ENCODE measurements around the gene RRP7A.
"Not testable (repeated sequence)": the region's sequence is repeated elsewhere in the genome, so short reads cannot be mapped to it uniquely, and the experiment has no call there.

Gene RRP7A

DNA sequence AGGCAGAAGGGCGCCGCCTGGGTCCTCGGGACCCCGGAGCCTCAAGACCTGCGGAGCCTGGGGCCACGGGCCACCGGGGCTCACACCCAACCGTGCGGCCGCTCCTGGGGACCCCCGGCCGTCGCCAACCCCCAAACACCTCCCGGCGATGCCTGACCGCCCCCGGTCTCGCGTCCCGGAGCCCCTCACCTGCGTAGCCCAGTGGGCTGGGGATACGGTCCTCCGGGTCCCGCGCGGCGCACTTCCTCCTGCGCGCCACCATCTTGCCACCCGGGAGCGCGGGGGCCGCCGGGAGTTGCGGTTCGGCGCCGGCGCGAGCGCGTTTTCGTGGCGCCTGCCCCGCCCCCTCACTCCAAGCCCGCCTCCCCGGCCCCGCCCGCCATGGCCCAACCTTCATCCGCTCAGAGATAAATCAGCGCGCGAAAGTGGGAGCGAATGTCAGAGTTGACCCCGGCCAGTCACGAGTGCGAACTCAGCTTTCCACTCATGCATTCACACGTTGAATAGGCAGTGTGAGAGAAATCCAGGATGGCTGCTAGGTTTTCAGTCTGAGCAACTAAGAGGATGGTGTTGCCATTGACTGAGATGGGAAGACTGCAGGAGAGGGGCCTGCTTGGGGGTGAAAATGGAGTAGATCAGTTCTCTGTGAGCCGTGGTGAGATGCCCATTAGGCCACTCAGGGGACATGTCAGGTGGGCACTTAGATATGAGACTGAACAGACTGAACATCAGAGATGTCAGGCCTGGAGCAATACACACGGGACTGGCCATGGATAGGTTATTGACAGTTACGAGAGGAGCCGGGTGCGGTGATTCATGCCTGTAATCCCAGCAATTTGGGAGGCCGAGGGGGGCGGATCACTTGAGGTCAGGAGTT is at the start of gene RRP7A:
Gene RRP7A, minus strand, starts transcription at position 272 of the 877 bp plus-strand sequence. Its CDS starts 10 bp downstream, at position 262.
- peak within 1 kb of the TSS; percentile 80 for H3K4me3 ChIP-seq (ENCODE audit: low read depth, low read length)

GRCh38 chr22:42567950-42568349 is 48.4 kb upstream of the RRP7A start:
- not testable (repeated sequence) for H3K4me3 ChIP-seq (ENCODE audit: low read depth, low read length)

GRCh38 chr22:42565956-42566355 is 46.4 kb upstream of the RRP7A start:
- H3K4me3 ChIP-seq (ENCODE audit: low read depth, low read length) = no peak overlapping the region

DNA sequence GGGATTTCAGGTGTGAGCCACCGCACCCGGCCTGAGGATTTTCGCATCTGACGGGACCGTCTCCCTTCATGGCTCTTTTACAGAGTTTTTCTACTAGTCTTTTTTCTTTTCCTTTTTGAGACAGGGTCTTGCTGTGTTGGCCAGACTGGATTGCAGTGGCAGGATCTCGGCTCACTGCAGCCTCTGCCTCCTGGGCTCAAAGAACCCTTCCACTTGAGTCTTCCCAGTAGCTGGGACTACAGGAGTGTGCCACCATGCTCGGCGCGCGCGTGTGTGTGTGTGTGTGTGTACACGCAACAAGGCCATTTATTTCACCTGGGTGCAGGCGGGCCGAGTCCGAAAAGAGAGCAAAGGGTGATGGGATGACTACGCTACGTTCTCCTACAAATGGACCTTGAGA is 45.1 kb upstream of the RRP7A start:
- H3K4me3 ChIP-seq (ENCODE audit: low read depth, low read length) = no peak overlapping the region

GRCh38 chr22:42563943-42564342 is 44.3 kb upstream of the RRP7A start:
- H3K4me3 ChIP-seq (ENCODE audit: low read depth, low read length) = not testable (repeated sequence)

- no peak overlapping the region for H3K4me3 ChIP-seq (ENCODE audit: low read depth, low read length)
Observed at GRCh38 chr22:42562684-42563083, 43.1 kb upstream of the RRP7A start.

- no peak overlapping the region for H3K4me3 ChIP-seq (ENCODE audit: low read depth, low read length)
Observed at GRCh38 chr22:42562279-42562678, 42.7 kb upstream of the RRP7A start.

DNA sequence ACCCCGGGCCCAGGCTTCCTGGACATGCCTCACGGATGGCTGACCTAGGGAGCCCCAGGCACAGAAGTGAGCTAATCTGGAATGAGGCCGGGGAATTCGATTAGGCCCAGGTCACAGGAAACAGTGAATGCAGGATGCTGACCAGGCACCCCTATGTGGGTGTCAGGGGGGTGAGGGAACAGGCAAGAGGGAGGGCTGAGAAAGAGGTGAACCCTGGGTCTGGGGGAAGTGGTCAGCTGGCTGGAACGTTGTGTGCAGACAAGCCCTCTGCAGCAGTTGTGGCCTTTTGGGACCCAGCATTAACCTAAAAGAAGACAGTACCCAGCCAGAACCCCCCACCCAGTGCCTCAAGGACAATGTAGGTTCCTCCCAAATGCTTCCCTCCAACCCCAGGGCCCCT is 42.3 kb upstream of the RRP7A start:
- no peak overlapping the region for H3K4me3 ChIP-seq (ENCODE audit: low read depth, low read length)

DNA sequence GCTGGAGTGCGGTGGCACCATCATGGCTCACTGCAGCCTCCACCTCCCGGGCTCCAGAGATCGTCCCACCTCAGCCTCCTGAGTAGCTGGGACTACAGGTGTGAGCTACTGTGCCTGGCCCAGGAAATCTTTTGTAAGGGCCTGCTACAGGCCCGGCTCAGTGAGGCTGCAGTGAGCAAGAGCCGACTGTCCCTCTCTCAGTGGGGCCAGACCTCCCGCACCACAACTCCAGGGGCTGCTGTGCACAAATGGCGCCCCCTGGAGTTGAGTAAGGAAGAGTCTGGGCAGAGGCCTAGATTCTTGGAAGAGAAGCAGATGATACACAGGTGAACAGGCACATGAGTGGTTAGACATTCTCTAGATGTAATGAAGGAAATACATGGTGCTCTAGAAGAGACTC is 41.2 kb upstream of the RRP7A start:
- no peak overlapping the region for H3K4me3 ChIP-seq (ENCODE audit: low read depth, low read length)

GRCh38 chr22:42560381-42560780 is 40.8 kb upstream of the RRP7A start:
- no peak overlapping the region for H3K4me3 ChIP-seq (ENCODE audit: low read depth, low read length)

GRCh38 chr22:42553475-42554361 is 34.1 kb upstream of the RRP7A start, which contains the start of gene SERHL2:
Gene SERHL2, plus strand, starts transcription at chr22:42553956. Its CDS starts 65 bp downstream, at chr22:42554021.
- H3K4me3 ChIP-seq (ENCODE audit: low read depth, low read length) = peak within 1 kb of the TSS; percentile 54

- H3K4me3 ChIP-seq (ENCODE audit: low read depth, low read length) = not testable (repeated sequence)
Observed at GRCh38 chr22:42552294-42552647, 32.7 kb upstream of the RRP7A start.

GRCh38 chr22:42549331-42550060 is 29.9 kb upstream of the RRP7A start:
- no peak overlapping the region for H3K4me3 ChIP-seq (ENCODE audit: low read depth, low read length)

GRCh38 chr22:42548597-42549330 is 29.2 kb upstream of the RRP7A start:
- H3K4me3 ChIP-seq (ENCODE audit: low read depth, low read length) = no peak overlapping the region

GRCh38 chr22:42548126-42548525 is 28.5 kb upstream of the RRP7A start:
- H3K4me3 ChIP-seq (ENCODE audit: low read depth, low read length) = not testable (repeated sequence)

- H3K4me3 ChIP-seq (ENCODE audit: low read depth, low read length) = no peak overlapping the region
Observed at GRCh38 chr22:42547562-42547961, 28.0 kb upstream of the RRP7A start.

DNA sequence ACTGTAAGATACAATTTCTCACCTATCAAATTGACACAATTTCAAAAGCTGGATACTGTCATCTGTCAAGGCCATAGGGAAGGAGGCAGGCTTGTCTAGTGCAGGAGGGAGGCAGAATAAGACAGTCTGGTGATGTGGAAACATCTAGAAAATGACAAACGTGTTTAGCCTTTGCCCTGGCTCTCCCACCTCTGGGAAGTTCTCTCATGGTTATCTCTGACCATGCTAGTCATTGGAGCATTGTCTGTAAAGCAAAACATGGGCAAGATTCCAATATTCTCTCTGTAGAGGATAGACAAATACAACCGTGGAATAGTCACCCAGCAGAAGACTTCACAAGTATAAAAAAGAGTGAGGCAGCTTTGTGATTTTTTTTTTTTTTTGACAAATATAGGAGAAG is 25.1 kb upstream of the RRP7A start:
- H3K4me3 ChIP-seq (ENCODE audit: low read depth, low read length) = no peak overlapping the region

DNA sequence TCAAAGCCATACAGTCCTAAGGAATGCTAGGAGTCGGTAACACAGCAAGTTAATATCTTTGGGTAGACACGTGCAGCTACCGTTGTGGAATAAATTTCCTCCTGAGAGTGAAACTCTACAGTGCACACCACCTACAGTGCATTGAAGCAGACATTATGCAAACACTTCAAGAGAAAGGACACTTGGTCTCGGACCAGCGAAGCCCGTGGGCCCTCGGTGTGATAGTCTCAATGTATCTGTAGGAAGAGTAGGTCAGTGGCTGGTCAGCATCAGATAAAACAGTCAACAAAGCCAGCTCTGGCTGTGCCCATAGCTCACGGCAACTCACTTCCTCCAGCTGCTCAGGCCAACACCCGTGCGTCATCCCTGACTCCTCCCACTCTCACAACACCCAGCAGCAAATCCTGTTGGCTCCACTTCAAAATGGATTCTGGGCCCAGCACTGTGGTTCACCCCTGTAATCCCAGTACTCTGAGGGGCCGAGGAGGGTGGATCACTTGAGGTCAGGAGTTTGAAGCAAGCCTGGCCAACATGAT is 19.7 kb upstream of the RRP7A start:
- H3K4me3 ChIP-seq (ENCODE audit: low read depth, low read length) = not testable (repeated sequence)

GRCh38 chr22:42537199-42537831 is 17.7 kb upstream of the RRP7A start:
- H3K4me3 ChIP-seq (ENCODE audit: low read depth, low read length) = not testable (repeated sequence)

GRCh38 chr22:42536634-42537033 is 17.0 kb upstream of the RRP7A start:
- H3K4me3 ChIP-seq (ENCODE audit: low read depth, low read length) = not testable (repeated sequence)
